Calu3 (cell line): ENCODE results near the gene CNTNAP1. TPM values are rescaled to one million over a fixed set of nuclear protein-coding genes. Genes with fewer than 3 reads are reported as not detected.

ENCODE experiments used
- BruUV-seq: library from RNA; stranded (reverse); fragments of 400-500 nt; replicated peaks from 2 replicates; lab custom pipeline; 2021; lab: Mats Ljungman, UMichigan
- CTCF ChIA-PET: fragments of 300-600 bp; sonication (Branson Sonifier 250); formaldehyde crosslinking; loops from one replicate; lab custom pipeline; 2022; ENCODE audit warnings: antibody characterized with exemption; lab: Charles Lee
- DNase-seq: peaks from one replicate; pipeline ENCODE4 v3.0.0; 2022
- H3K27ac Mint-ChIP-seq: one replicate; pipeline ENCODE4 v1.8.0; 2022; ENCODE audit warnings: mixed read lengths; ENCODE audit not compliant: unreplicated experiment
- H3K27me3 Mint-ChIP-seq: one replicate; pipeline ENCODE4 v1.8.0; 2022; ENCODE audit warnings: mixed read lengths; ENCODE audit not compliant: unreplicated experiment
- H3K36me3 Mint-ChIP-seq: one replicate; pipeline ENCODE4 v1.8.0; 2022; ENCODE audit warnings: mild to moderate bottlenecking, moderate library complexity, mixed read lengths; ENCODE audit not compliant: insufficient read depth, unreplicated experiment
- H3K4me1 Mint-ChIP-seq: one replicate; pipeline ENCODE4 v1.8.0; 2022; ENCODE audit warnings: mild to moderate bottlenecking, low read depth, mixed read lengths; ENCODE audit not compliant: unreplicated experiment
- H3K4me3 Mint-ChIP-seq: one replicate; pipeline ENCODE4 v1.8.0; 2022; ENCODE audit warnings: mild to moderate bottlenecking, low read depth, moderate library complexity, mixed read lengths; ENCODE audit not compliant: unreplicated experiment
- H3K9me3 Mint-ChIP-seq: one replicate; pipeline ENCODE4 v1.8.0; 2022; ENCODE audit warnings: low read depth, mixed read lengths; ENCODE audit not compliant: unreplicated experiment
- CTCF ChIP-seq: fragments of 200-600 bp; IDR thresholded peaks from one replicate; pipeline ENCODE4 v1.8.0; 2022; ENCODE audit warnings: antibody characterized with exemption; ENCODE audit not compliant: unreplicated experiment
- intact Hi-C: fragments of 100-400 bp; cut with micrococcal nuclease; formaldehyde crosslinking; loops from one replicate; pipeline ENCODE4 v1.10.0; 2022; ENCODE audit not compliant: unreplicated experiment
- microRNA-seq: library from miRNA; unstranded; fragments of <30 nt; microRNA quantifications from one replicate; pipeline ENCODE4 v1.2.0, GENCODE V29; 2022
- total RNA-seq: library from RNA; stranded (reverse); gene quantifications from 2 replicates; pipeline ENCODE4 v1.2.3, GENCODE V29; 2022

CNTNAP1 gene
- total RNA-seq, 1 experiment from 2014 or later = 1.3 TPM

- peaks cover 55% of the 10 kb centered on the region for H3K27me3 Mint-ChIP-seq
- no peak overlapping the region for H3K27ac Mint-ChIP-seq
- no peak for TF ChIP-seq CTCF
- H3K36me3 Mint-ChIP-seq = peaks cover 15% of the 10 kb centered on the region
- no peak for DNase-seq
- CTCF ChIA-PET = interaction anchor here (1.1 to 1.4 kb wide), 2 partner anchors 11 to 13 kb away, joined by 3 read pairs; no protein-coding TSS in a partner anchor
- H3K4me3 Mint-ChIP-seq = no peak overlapping the region
- BruUV-seq = no TSS peak
- intact Hi-C loops = no loop called here
- peaks cover 2% of the 10 kb centered on the region for H3K4me1 Mint-ChIP-seq
- H3K9me3 Mint-ChIP-seq = no peaks in the 10 kb centered on the region
Measured at GRCh38 chr17:42748908-42749798, 66.8 kb downstream of the CNTNAP1 start.

Small RNA genes lying within 50 kb of the gene (microRNA-seq; reads per million reads assigned to microRNA genes)
- gene MIR6780A = not detected

Other genes with a start within 250 kb of the CNTNAP1 start
- 140 and 141 TPM in 2 replicates for gene ATP6V0A1, start 223.7 kb upstream of the CNTNAP1 start, total RNA-seq
- 53.8 and 59.1 TPM in 2 replicates for gene NAGLU, start 146.3 kb upstream of the CNTNAP1 start, total RNA-seq
- 0.88 and 1.0 TPM in 2 replicates for gene HSD17B1, start 129.6 kb upstream of the CNTNAP1 start, total RNA-seq
- 159 and 163 TPM in 2 replicates for gene COASY, start 120.4 kb upstream of the CNTNAP1 start, total RNA-seq
- gene MLX, start 115.4 kb upstream of the CNTNAP1 start, total RNA-seq = 65.0 and 69.8 TPM in 2 replicates
- 31.8 and 32.4 TPM in 2 replicates for gene PSMC3IP, start 104.8 kb upstream of the CNTNAP1 start, total RNA-seq
- 71.2 and 80.6 TPM in 2 replicates for gene RETREG3, start 73.2 kb upstream of the CNTNAP1 start, total RNA-seq
- 130 and 133 TPM in 2 replicates for gene TUBG1, start 72.8 kb upstream of the CNTNAP1 start, total RNA-seq
- 23.6 and 26.1 TPM in 2 replicates for gene TUBG2, start 23.2 kb upstream of the CNTNAP1 start, total RNA-seq
- gene PLEKHH3, start 5.5 kb upstream of the CNTNAP1 start, total RNA-seq = 35.2 and 45.0 TPM in 2 replicates
- gene CCR10, start 688 bp upstream of the CNTNAP1 start, total RNA-seq = 0.33 and 0.42 TPM in 2 replicates
- 43.3 and 45.5 TPM in 2 replicates for gene EZH1, start 62.5 kb downstream of the CNTNAP1 start, total RNA-seq
- gene RAMP2, start 78.7 kb downstream of the CNTNAP1 start, total RNA-seq = not detected in 2 replicates
- gene VPS25, start 90.9 kb downstream of the CNTNAP1 start, total RNA-seq = 93.9 and 101 TPM in 2 replicates
- 0.33 and 0.73 TPM in 2 replicates for gene WNK4, start 98.1 kb downstream of the CNTNAP1 start, total RNA-seq
- 98.8 and 99.9 TPM in 2 replicates for gene COA3, start 116.2 kb downstream of the CNTNAP1 start, total RNA-seq
- 0.54 TPM in 1 of 2 replicates, not detected in the other for gene CNTD1, start 116.3 kb downstream of the CNTNAP1 start, total RNA-seq
- gene BECN1, start 141.8 kb downstream of the CNTNAP1 start, total RNA-seq = 141 and 144 TPM in 2 replicates
- 238 and 265 TPM in 2 replicates for gene PSME3, start 150.9 kb downstream of the CNTNAP1 start, total RNA-seq
- gene AOC2, start 162.0 kb downstream of the CNTNAP1 start, total RNA-seq = 10.5 and 14.4 TPM in 2 replicates
- gene AOC3, start 168.7 kb downstream of the CNTNAP1 start, total RNA-seq = 3.5 and 7.4 TPM in 2 replicates
- gene G6PC1, start 218.3 kb downstream of the CNTNAP1 start, total RNA-seq = not detected in 2 replicates